Astrocyte of the cerebellum (primary cell): ENCODE results near the gene ILRUN.
"Not testable (repeated sequence)": the region's sequence is repeated elsewhere in the genome, so short reads cannot be mapped to it uniquely, and the experiment has no call there.

ENCODE experiments used
- DNase-seq: peaks from one replicate; pipeline ENCODE4 v3.0.0-alpha.2; 2011; ENCODE audit warnings: low read depth
- H3K4me3 ChIP-seq: 2 replicates; pipeline ENCODE4 v1.5.1; 2011; ENCODE audit warnings: mild to moderate bottlenecking, low read depth, low read length, moderate library complexity
- in situ Hi-C: cut with HindIII; loops from 2 replicates; pipeline ENCODE4 v1.10.0; 2017; ENCODE audit warnings: low sequenced_read_pairs
- TF ChIP-seq, protein P1 (sequence below): IDR thresholded peaks from 2 replicates; pipeline ENCODE4 v1.5.1; 2012; ENCODE audit warnings: low read length, low read depth, moderate library complexity, mild to moderate bottlenecking; ENCODE audit errors: missing control alignments

ILRUN gene

DNA sequence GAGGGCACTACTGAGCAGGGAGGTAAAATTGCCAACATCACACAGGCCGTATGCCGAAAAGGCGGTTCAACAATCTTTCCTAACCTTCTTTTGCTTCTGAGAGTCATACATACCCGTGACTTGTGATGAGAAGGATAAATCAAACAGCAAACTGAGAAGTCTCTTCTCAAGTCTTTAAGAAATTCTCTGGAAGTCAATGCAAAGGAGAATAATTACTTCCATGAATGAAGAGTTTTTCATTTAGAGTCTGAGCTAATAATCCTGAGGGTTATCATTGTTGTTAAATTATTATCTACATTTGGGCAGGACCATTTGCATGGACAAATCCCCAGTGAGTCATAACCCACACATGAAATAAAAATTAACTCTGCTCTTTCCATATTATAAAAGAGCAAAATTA is 22.4 kb upstream of the ILRUN start:
- TF ChIP-seq, protein P1, sequence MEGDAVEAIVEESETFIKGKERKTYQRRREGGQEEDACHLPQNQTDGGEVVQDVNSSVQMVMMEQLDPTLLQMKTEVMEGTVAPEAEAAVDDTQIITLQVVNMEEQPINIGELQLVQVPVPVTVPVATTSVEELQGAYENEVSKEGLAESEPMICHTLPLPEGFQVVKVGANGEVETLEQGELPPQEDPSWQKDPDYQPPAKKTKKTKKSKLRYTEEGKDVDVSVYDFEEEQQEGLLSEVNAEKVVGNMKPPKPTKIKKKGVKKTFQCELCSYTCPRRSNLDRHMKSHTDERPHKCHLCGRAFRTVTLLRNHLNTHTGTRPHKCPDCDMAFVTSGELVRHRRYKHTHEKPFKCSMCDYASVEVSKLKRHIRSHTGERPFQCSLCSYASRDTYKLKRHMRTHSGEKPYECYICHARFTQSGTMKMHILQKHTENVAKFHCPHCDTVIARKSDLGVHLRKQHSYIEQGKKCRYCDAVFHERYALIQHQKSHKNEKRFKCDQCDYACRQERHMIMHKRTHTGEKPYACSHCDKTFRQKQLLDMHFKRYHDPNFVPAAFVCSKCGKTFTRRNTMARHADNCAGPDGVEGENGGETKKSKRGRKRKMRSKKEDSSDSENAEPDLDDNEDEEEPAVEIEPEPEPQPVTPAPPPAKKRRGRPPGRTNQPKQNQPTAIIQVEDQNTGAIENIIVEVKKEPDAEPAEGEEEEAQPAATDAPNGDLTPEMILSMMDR = no peak
- H3K4me3 ChIP-seq = no peak overlapping the region
- in situ Hi-C loops = no loop called here
- no peak for DNase-seq

DNA sequence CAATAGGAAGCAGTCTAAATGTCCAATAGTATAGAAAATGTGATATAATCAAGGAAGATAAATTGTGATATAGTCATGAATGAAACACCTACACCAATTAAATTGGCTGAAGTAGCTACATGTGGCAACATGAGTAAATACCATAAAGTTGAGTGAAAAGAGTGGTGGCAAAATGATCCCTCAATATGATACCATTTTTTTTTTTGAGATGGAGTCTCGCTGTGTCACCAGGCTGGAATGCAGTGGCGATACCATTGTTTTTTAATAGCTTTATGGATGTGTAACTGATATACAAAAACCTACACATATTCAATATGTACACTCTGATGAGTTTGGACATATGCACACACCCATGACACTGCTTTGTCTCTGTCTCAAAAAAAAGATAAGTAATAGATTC is 20.9 kb upstream of the ILRUN start:
- TF ChIP-seq, protein P1 = no peak
- DNase-seq = no peak
- in situ Hi-C loops = no loop called here
- no peak overlapping the region for H3K4me3 ChIP-seq

DNA sequence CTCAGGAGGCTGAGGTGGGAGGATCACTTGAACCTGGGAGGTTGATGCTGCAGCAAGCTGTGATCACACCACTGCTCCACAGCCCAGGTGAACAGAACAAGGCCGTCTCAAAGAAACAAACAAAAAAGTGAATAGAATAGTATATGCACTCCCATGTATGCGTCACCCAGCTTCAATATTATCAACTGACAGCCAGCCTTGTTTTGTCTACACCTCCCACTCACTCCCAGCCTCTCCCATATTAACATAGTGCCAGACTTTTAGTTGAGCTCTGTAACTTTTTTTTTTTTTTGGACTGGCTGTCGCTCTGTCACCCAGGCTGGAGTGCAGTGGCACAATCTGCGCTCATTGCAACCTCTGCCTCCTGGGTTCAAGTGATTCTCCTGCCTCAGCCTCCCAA is 18.1 kb upstream of the ILRUN start:
- H3K4me3 ChIP-seq = no peak overlapping the region
- DNase-seq = no peak
- in situ Hi-C loops = no loop called here
- TF ChIP-seq, protein P1 = no peak

DNA sequence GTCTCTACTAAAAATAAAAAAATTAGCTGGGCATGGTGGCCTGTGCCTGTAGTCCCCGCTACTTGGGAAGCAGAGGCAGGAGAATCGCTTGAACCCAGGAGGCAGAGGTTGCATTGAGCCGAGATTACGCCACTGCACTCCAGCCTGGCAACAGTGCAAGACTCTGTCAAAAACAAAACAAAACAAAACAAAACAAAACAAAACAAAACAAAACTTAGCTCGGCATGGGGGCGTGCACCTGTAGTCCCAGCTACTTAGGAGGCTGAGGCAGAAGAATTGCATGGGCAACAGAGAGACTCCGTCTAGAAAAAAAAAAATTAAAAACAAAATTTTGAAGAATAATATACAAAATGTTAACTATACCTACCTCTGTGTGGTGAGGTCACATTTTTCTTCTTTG is 16.3 kb upstream of the ILRUN start:
- H3K4me3 ChIP-seq, DNase-seq, in situ Hi-C loops: not testable (repeated sequence)

DNA sequence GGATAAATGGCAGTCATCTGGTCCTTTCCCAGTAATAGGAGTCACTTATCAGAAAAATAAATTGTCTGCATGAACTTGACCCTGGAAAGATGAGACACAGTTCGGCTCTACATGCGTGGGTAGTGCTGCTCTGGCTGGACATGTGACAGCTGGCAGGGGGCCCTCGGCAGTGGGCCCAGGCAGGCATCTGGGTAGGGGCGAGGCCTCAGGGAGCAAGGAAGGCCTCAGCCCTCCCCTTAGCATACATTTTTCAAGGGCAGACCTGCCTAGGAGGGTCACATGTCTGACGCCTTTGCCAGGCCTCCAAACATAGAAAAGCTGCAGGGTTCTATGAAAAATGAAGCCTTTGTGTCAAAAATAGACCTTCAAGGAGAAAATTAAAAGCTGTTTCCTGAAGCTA is 12.8 kb upstream of the ILRUN start:
- in situ Hi-C loops = no loop called here
- H3K4me3 ChIP-seq = no peak overlapping the region
- TF ChIP-seq, protein P1 = no peak
- no peak for DNase-seq

DNA sequence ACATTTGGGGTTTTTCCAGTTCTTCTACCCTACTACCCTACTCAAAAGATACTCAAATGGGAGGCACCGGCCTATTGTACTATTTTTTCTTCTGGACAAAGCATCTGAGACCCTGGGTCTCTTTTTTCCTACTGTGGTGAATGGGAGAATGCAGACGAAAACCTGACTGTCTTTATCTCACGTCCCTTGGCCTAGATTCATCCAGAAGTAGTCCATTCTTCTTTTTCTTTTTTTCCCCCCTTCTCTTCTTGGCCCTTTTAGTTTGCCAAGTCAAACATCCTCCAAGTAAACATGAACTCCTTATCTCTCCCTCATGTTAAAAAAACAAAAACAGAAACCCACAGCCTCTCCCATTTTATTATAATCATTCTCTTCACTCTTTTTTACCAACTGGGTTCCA is 8.7 kb upstream of the ILRUN start:
- in situ Hi-C loops = no loop called here
- TF ChIP-seq, protein P1 = no peak
- H3K4me3 ChIP-seq = no peak overlapping the region
- DNase-seq = no peak

DNA sequence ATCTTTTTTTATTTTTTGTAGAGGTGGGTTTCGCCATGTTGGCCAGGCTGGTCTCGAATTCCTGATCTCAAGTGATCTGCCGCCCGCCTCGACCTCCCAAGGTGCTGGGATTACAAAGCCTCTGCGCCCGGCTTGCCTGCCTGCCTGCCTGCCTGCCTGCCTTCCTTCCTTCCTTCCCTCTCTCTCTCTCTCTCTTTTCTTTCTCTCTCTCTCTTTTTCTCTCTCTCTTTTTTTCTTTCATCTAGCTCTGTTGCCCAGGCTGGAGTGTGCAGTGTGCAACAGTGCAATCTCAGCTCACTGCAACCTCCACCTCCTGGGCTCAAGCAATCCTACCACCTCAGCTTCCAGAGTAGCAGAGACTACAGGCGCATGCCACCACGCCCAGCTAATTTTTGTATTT is 4.6 kb upstream of the ILRUN start:
- TF ChIP-seq, protein P1 = no peak
- in situ Hi-C loops = no loop called here
- H3K4me3 ChIP-seq = no peak overlapping the region
- DNase-seq = no peak
